GDM1 (cell line): ENCODE measurements around the gene MIF.
"Not testable (repeated sequence)": the region's sequence is repeated elsewhere in the genome, so short reads cannot be mapped to it uniquely, and the experiment has no call there.

Source experiments
- DNase-seq: peaks from one replicate; lab custom pipeline; 2025; lab: John Stamatoyannopoulos, UW

The MIF gene

DNA sequence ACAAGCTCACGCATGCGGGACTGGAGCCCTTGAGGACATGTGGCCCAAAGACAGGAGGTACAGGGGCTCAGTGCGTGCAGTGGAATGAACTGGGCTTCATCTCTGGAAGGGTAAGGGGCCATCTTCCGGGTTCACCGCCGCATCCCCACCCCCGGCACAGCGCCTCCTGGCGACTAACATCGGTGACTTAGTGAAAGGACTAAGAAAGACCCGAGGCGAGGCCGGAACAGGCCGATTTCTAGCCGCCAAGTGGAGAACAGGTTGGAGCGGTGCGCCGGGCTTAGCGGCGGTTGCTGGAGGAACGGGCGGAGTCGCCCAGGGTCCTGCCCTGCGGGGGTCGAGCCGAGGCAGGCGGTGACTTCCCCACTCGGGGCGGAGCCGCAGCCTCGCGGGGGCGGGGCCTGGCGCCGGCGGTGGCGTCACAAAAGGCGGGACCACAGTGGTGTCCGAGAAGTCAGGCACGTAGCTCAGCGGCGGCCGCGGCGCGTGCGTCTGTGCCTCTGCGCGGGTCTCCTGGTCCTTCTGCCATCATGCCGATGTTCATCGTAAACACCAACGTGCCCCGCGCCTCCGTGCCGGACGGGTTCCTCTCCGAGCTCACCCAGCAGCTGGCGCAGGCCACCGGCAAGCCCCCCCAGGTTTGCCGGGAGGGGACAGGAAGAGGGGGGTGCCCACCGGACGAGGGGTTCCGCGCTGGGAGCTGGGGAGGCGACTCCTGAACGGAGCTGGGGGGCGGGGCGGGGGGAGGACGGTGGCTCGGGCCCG lies at the start of gene MIF:
Gene MIF (plus strand): TSS at position 439 of the 765 bp plus-strand sequence. CDS start 92 bp downstream, at position 531.
- DNase-seq: peak; percentile 97

DNA sequence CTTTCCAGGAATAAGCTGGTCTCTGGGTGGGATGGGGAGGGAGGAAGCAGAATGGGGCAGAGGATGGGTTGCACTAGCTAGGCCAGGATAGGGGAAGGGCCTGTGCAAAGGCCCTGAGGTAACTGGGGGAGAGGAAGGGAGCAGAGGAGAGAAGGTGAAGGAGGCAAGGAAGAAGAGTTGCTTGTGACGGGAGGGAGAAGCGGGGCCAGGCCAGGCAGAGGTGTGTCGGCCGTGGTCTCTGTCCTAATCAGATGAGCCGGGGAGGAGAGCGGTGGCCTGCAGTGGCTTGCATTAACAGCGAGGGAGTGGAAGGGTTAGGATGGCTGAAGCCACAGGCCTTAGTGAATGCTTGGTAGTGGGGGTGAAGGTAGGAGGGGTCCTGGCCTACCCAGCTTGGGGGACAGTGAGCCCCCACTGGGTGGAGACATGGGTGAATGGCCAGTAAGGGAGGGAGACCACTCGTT lies 49.4 kb upstream of the MIF start:
- no peak for DNase-seq

- DNase-seq: no peak
Observed at GRCh38 chr22:23845265-23846080, 48.7 kb upstream of the MIF start.

DNA sequence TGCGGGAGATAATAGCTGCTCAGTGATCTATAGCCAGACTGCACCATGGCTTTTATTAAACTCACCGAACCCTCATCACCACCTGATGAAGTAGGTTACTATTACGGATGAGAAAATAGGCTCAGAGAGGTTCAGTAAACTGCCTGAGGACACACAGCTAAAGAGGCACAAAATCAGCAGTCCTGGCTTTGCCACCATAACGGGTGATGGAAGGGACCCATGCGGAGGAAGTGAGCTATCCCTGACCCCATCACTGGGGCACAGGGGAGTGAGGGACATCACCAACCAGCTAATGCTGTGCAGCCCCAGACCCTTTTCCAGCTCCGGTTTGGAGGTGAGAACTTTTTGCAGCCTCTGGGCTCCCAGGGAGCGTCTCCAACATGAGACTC lies 48.1 kb upstream of the MIF start:
- no peak for DNase-seq

- no peak for DNase-seq
Observed at GRCh38 chr22:23847310-23847920, 46.8 kb upstream of the MIF start.

- no peak for DNase-seq
Observed at GRCh38 chr22:23847991-23848864, 46.0 kb upstream of the MIF start.

DNA sequence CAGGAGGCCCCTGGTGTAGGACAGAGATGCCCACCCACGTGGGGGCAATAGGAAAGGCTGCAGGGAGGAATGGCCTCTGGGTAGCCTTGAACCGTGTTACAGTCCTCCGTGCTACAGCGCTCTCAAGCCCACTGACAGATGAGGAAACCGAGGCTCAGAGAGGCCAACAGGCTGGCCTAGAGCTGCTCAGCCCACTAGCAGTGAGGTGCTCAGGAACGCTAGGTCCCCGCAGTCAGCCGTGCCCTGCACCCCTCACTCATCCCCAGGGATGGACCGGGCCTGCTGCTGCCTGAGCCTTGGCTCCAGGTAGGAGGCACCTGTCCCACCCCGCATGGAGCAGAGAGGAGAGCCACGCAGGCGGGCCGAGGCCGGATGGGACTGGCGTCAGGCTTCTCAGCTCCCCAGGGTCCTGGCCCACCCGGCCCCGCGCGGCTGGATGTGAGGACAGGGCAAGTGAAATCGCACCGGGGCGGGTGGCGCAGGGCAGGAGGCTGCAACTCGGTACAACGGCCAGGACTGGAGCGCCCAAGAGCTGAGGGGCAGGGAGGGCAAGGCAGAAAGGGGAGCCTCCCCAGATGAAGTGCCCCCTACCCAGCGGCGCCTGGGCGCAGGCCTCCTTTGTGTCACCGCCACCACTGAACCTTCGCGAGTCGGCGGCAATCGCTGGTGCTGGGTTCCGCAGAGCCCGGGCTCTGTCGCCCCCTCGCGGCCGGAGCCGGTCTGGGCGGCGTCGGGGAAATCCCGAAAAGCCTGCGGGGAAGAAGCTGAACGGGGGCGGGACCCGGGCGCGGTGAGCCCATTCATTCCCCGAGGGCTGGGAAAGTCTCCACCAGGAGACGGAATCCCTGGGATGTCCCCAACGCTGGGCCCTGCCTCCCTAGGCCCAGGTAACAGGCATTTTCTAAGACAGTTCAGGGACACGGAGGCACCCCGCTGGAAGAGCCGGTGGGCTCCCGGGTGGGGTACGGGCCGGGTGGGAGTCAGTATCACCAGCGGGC lies 44.9 kb upstream of the MIF start:
- DNase-seq: peak; percentile 64

DNA sequence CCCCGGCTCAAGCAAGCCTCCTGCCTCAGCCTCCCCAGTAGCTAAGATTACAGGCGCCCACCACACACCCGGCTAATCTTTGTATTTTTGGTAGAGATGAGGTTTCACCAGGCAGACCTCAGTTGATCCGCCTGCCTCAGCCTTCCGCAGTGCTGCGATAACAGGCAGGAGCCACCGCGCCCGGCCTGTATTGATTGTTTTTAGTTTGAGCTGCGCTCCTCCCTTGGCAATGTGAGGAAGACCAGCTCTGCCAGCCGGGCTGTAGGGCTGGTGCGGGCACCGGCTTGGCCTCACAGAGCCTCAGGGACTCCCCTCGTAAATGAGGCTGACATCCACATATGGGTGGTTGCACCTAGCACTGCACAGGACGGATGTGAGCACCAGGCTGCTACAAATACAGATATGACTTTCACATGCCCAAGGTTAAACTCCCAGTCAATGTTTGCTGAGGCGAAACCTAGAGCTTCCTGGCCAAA lies 44.0 kb upstream of the MIF start:
- DNase-seq: no peak

DNA sequence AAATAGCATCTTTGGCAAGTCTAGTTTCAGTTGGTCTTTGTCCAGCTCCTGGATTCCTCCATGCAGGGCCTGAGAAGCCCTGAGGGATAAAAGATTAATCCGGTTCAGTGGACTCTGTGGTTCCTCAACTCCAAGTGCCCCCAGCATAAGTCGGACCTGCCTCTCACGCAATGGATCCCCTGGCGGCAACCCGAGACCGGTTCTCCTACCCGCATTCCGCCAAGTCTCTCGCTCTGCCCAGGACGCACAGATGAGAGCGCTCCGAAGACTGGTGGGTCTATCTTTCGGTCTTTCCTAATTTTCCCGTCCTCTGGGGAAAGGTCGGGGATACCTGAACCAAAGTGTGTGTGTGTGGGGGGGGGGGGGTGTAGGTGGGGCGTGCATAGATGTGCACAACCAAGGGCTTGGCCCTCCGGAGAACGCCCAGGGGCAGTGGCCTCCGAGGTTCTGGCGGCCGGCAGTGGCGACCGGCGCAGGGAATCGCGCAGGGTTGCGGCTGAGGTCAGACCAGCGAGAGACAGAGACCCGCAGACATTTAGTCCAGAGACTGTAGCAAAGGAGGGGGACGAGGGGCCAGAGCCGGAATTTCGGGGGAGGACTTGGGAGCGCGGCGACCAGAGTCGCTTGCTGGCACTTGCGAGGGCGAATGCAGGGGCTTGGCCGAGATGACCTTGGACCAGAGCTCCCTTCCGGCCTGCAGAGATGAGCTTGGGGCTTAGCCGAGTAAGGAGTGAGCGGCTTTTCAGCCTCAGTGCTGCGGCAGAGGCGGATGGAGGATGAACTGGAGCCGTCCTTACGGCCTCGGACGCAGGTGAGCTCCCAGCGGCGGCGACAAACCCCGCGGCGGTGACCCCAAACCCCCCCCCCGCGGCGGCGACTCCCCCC lies 37.2 kb upstream of the MIF start:
- DNase-seq: no peak

DNA sequence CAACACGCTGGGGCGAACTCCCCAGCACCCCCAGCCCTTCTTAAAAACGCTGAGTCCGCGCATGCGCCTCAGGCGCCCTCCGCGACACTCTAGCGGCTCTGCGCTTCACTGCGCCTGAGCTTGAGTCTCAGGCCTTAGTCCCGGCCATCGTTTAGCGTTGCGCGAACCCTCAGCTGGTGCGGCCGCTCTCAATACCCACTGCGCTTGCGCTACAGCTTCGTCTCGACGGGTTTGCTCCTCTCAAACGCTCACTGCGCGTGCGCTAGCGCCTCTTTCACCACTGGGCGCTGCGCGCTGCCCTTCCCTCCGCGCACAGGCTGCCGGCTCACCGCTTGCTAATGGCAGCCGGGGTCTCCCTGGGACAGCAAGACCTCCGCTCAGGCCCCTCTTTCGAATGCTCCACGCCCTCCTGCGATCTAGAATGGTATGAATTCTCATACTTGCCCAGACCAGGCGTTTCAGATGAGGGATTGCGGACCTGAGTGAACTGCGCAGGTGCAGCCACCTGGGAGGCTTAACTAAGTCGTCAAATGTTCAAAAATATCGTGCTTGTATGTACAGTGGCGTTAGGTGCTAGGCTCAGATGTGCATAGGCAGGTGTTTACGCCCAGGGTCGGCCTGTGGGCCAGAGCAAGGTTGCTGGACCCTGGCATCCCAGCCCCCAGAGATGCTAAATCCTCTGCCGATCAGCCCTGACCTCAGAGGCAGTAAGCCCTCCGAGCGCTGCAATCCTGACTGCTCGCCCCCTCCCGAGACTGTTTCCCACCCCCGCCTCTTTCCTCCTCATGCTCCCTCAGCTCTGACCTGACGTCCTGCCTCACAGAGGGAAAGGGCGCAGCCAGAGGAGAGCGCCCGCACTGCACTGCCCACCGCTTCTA lies 36.3 kb upstream of the MIF start, which contains the start of gene SLC2A11:
Gene SLC2A11 (plus strand): TSS at position 270 of the 878 bp plus-strand sequence. CDS start 125 bp downstream, at position 395.
- DNase-seq: peak; percentile 97

GRCh38 chr22:23858484-23858815 lies 35.7 kb upstream of the MIF start:
- DNase-seq: no peak

- no peak for DNase-seq
Observed at GRCh38 chr22:23859201-23859600, 35.0 kb upstream of the MIF start.

- not testable (repeated sequence) for DNase-seq
Observed at GRCh38 chr22:23860187-23860586, 34.0 kb upstream of the MIF start.

DNA sequence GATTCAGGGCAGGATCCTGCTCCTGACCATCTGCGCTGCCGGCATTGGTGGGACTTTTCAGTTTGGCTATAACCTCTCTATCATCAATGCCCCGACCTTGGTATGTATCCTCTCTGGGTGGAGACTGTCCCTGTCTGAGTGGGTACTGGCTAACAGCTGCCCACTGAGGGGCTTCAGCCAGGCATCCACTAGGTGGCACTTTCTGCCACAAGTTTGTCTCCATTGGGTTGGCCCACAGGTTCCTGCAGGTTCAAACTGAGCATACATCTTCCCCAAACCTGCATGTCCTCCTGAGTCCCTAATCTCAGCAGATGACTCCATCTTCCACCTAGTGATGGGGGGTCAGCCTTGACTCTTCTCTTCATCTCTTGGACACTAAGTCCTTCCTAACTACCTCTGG lies 32.1 kb upstream of the MIF start:
- DNase-seq: peak; percentile 26

DNA sequence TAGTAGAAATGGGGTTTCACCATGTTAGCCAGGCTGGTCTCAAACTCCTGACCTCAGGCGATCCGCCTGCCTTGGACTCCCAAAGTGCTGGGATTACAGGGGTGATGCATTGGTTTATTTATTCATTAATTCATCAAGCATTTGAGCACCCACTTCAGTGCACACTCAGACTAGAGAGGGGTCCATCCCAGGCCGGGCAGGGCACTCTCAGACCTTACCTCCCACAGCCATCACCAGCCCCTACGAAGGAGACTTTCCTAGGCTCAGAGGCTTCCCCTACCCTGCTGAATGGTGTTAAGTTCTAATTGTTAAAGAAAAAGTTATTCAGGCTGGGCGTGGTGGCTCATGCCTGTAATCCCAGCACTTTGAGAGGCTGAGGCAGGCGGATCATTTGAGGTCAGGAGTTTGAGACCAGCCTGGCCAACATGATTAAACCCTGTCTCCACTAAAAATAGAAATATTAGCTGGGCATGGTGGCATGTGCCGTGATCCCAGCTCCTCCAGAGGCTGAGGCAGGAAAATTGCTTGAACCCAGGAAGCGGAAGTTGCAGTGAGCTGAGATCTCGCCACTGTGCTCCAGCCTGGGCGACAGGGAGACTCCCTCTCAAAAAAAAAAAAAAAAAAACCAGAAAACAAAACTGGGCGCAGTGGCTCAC lies 29.6 kb upstream of the MIF start:
- not testable (repeated sequence) for DNase-seq

DNA sequence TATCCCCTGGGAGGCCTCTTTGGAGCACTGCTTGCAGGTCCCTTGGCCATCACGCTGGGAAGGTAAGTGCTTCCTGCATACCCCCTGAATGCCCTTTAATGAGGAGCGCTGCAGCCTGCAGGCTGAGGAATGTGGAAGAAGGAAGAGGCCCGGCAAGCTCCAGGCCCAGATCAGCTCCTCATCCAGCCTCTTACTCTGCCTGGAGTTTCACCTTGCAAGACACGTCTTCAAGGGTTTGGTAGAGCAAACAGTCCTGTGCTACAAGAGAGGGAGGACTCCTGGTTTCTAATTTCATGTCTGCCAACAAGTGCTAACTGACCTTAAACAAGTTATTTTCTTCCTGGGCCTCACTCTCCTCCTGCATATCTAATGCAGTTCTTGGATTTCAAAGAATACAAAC lies 25.6 kb upstream of the MIF start:
- DNase-seq: no peak

DNA sequence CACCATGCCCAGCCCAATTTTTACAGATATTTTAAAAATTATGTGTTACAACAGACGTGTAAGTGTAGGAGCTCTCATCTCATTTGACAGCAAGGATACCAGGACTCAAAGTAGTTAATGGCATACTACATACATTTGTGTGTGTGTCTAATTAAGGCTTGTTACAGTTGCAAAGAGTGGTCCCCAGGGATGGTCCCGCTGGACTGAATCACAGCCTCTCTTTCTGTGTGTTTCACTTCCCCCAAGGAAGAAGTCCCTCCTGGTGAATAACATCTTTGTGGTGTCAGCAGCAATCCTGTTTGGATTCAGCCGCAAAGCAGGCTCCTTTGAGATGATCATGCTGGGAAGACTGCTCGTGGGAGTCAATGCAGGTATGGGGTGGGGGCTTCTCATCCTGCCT lies 19.3 kb upstream of the MIF start:
- DNase-seq: no peak

DNA sequence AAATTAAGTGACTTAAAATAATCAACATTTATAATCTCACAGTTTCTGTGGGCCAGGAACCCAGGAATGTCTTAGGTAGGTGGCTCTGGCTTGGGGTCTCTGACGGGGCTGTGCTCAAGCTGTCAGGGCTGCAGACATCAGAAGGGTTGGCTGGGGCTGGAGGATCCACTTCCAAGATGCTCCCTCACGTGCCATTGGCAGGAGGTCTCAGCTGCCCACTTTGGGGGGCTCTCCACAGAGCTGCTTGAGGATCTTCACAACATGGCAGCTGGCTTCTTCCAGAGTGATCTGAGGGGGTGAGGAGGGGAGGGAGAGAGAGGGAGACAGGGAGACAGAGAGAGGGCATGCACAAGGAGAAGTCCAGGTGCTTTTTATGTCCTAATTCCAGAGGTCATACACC lies 18.4 kb upstream of the MIF start:
- DNase-seq: no peak
